Endodermal cell (in vitro differentiated cells): Measurements from ENCODE around the gene SFTPA1. TPM values are rescaled to one million over a fixed set of nuclear protein-coding genes. Genes with fewer than 3 reads are reported as not detected.
"Not testable (repeated sequence)": the region's sequence is repeated elsewhere in the genome, so short reads cannot be mapped to it uniquely, and the experiment has no call there.

Source experiments
- DNase-seq: peaks from one replicate; pipeline ENCODE4 v3.0.0-alpha.2; 2017
- H3K27ac ChIP-seq: 2 replicates; pipeline ENCODE4 v1.5.1; 2013; ENCODE audit warnings: mild to moderate bottlenecking, low read depth, low read length, moderate library complexity
- H3K27me3 ChIP-seq: 2 replicates; pipeline ENCODE4 v1.6.1; 2013; ENCODE audit warnings: mild to moderate bottlenecking, low read length, moderate library complexity; ENCODE audit not compliant: insufficient read depth, control insufficient read depth, poor library complexity, severe bottlenecking
- H3K36me3 ChIP-seq: 2 replicates; pipeline ENCODE4 v1.7.0; 2013; ENCODE audit warnings: mild to moderate bottlenecking, low read length, moderate library complexity; ENCODE audit not compliant: control insufficient read depth, insufficient read depth
- H3K4me1 ChIP-seq: one replicate; pipeline ENCODE4 v1.7.0; 2013; ENCODE audit warnings: low read length; ENCODE audit not compliant: control insufficient read depth, insufficient read depth
- H3K4me3 ChIP-seq: 2 replicates; pipeline ENCODE4 v1.5.1; 2013; ENCODE audit warnings: mild to moderate bottlenecking, low read length, moderate library complexity
- H3K9ac ChIP-seq: 2 replicates; pipeline ENCODE4 v1.6.1; 2013; ENCODE audit warnings: mild to moderate bottlenecking, low read length, moderate library complexity; ENCODE audit not compliant: poor library complexity, severe bottlenecking; ENCODE audit errors: extremely low read depth
- H3K9me3 ChIP-seq: 2 replicates; pipeline ENCODE4 v1.6.1; 2013; ENCODE audit warnings: mild to moderate bottlenecking, low read length, moderate library complexity; ENCODE audit not compliant: control insufficient read depth
- H3K27ac Mint-ChIP-seq: 2 replicates; pipeline ENCODE4 v1.8.0; 2020; ENCODE audit warnings: mixed read lengths
- H3K27me3 Mint-ChIP-seq: 2 replicates; pipeline ENCODE4 v1.8.0; 2021; ENCODE audit warnings: mild to moderate bottlenecking, mixed read lengths; ENCODE audit not compliant: insufficient read depth
- H3K36me3 Mint-ChIP-seq: 2 replicates; pipeline ENCODE4 v1.8.0; 2020; ENCODE audit warnings: low read depth, mixed read lengths
- H3K4me1 Mint-ChIP-seq: 2 replicates; pipeline ENCODE4 v1.8.0; 2020; ENCODE audit warnings: mixed read lengths
- H3K4me3 Mint-ChIP-seq: 2 replicates; pipeline ENCODE4 v1.8.0; 2020; ENCODE audit warnings: mild to moderate bottlenecking, moderate library complexity, mixed read lengths
- H3K9me3 Mint-ChIP-seq: 2 replicates; pipeline ENCODE4 v1.8.0; 2020; ENCODE audit warnings: mild to moderate bottlenecking, mixed read lengths
- CTCF ChIP-seq: fragments of 200-600 bp; sonication (generic); conservative IDR thresholded peaks from 2 replicates; pipeline ENCODE4 v1.5.0; 2021; ENCODE audit warnings: antibody characterized with exemption, mild to moderate bottlenecking
- WGBS, 2 experiments: methylation state at CpG; one replicate each; pipeline versions ENCODE4 v1.1.5 to v1.1.7; 2013; ENCODE audit warnings: missing lambda C conversion rate in 2 of 2, mixed read lengths in 1 of 2; ENCODE audit not compliant: insufficient coverage in 1 of 2, insufficient read length in 1 of 2; 5-methylcytosine and 5-hydroxymethylcytosine counted together
- total RNA-seq, 2 donors: library from RNA; stranded (reverse); fragmentation: NEBNext Ultra II Directional in 1 of 2; extraction: Animal tissue kit (Norgen Biotek cat#: 25700) in 1 of 2; gene quantifications; 2 replicates in 1 of 2; 3 replicates in 1 of 2; pipeline ENCODE4 v1.2.1, GENCODE V29; 2021

The SFTPA1 gene
- total RNA-seq, 2 donors from 2014 or later, result not detected

GRCh38 chr10:79581044-79581443, 29.7 kb upstream of the SFTPA1 start:
- no peak overlapping the region for H3K4me3 Mint-ChIP-seq
- no peaks in the 10 kb centered on the region for H3K9me3 ChIP-seq

GRCh38 chr10:79582096-79582495, 28.6 kb upstream of the SFTPA1 start:
- H3K27ac ChIP-seq, result no peak overlapping the region
- no peak overlapping the region for H3K9ac ChIP-seq
- no peak overlapping the region for H3K27ac Mint-ChIP-seq
- peaks cover 17% of the 10 kb centered on the region for H3K27me3 ChIP-seq
- no peaks in the 10 kb centered on the region for H3K36me3 ChIP-seq
- no peak for TF ChIP-seq CTCF
- no peaks in the 10 kb centered on the region for H3K9me3 Mint-ChIP-seq
- H3K4me3 Mint-ChIP-seq, result no peak overlapping the region
- H3K4me1 ChIP-seq, result no peaks in the 10 kb centered on the region
- DNase-seq, result no peak
- no peak overlapping the region for H3K4me3 ChIP-seq
- H3K27me3 Mint-ChIP-seq, result peaks cover 7% of the 10 kb centered on the region
- no peaks in the 10 kb centered on the region for H3K9me3 ChIP-seq
- H3K36me3 Mint-ChIP-seq, result no peaks in the 10 kb centered on the region
- 86 to 99% methylated on average over 5 to 6 of the region's 6 CpGs for WGBS, 2 experiments
- no peaks in the 10 kb centered on the region for H3K4me1 Mint-ChIP-seq

More at GRCh38 chr10:79581044-79581443, 29.7 kb upstream of the SFTPA1 start:
- no peaks in the 10 kb centered on the region for H3K4me1 ChIP-seq
- H3K36me3 ChIP-seq, result no peaks in the 10 kb centered on the region
- H3K27ac Mint-ChIP-seq, result no peak overlapping the region
- H3K9me3 Mint-ChIP-seq, result peaks cover 2% of the 10 kb centered on the region
- TF ChIP-seq CTCF, result no peak
- DNase-seq, result no peak
- H3K36me3 Mint-ChIP-seq, result no peaks in the 10 kb centered on the region
- H3K9ac ChIP-seq, result no peak overlapping the region
- no peak overlapping the region for H3K27ac ChIP-seq
- H3K27me3 Mint-ChIP-seq, result peaks cover 7% of the 10 kb centered on the region
- H3K27me3 ChIP-seq, result peaks cover 17% of the 10 kb centered on the region
- no peak overlapping the region for H3K4me3 ChIP-seq
- no peaks in the 10 kb centered on the region for H3K4me1 Mint-ChIP-seq

- H3K36me3 ChIP-seq, DNase-seq, H3K27me3 Mint-ChIP-seq, H3K9me3 ChIP-seq, H3K4me1 Mint-ChIP-seq, H3K9me3 Mint-ChIP-seq, H3K27me3 ChIP-seq, H3K4me1 ChIP-seq, H3K27ac ChIP-seq, H3K36me3 Mint-ChIP-seq, H3K9ac ChIP-seq, H3K4me3 ChIP-seq, H3K4me3 Mint-ChIP-seq, H3K27ac Mint-ChIP-seq: not testable (repeated sequence)
- WGBS, 2 experiments, result 99% methylated on average over 3 of the region's 6 CpGs; no CpG with 5 or more reads in 1 of the 2 experiments
These were observed 27.8 kb upstream of the SFTPA1 start for GRCh38 chr10:79582954-79583353.

GRCh38 chr10:79583488-79584024, 27.2 kb upstream of the SFTPA1 start:
- no peak for DNase-seq
- H3K36me3 Mint-ChIP-seq, result no peaks in the 10 kb centered on the region
- TF ChIP-seq CTCF, result no peak
- no peak overlapping the region for H3K9ac ChIP-seq
- no peak overlapping the region for H3K4me3 ChIP-seq
- no peaks in the 10 kb centered on the region for H3K36me3 ChIP-seq
- WGBS, 2 experiments, result 92 to 96% methylated on average over 4 to 7 of the region's 7 CpGs
- peaks cover 4% of the 10 kb centered on the region for H3K27me3 ChIP-seq
- H3K27ac Mint-ChIP-seq, result no peak overlapping the region
- H3K4me3 Mint-ChIP-seq, result no peak overlapping the region
- H3K27ac ChIP-seq, result no peak overlapping the region
- H3K4me1 ChIP-seq, result no peaks in the 10 kb centered on the region
- peaks cover 7% of the 10 kb centered on the region for H3K27me3 Mint-ChIP-seq
- H3K4me1 Mint-ChIP-seq, result no peaks in the 10 kb centered on the region
- H3K9me3 ChIP-seq, result no peaks in the 10 kb centered on the region
- no peaks in the 10 kb centered on the region for H3K9me3 Mint-ChIP-seq
